Astrocyte of the cerebellum (primary cell): ENCODE data around the gene OCLN.
"Not testable (repeated sequence)": the region's sequence is repeated elsewhere in the genome, so short reads cannot be mapped to it uniquely, and the experiment has no call there.

Experiments
- DNase-seq: peaks from one replicate; pipeline ENCODE4 v3.0.0-alpha.2; 2011; ENCODE audit warnings: low read depth
- H3K4me3 ChIP-seq: 2 replicates; pipeline ENCODE4 v1.5.1; 2011; ENCODE audit warnings: mild to moderate bottlenecking, low read depth, low read length, moderate library complexity
- in situ Hi-C: cut with HindIII; loops from 2 replicates; pipeline ENCODE4 v1.10.0; 2017; ENCODE audit warnings: low sequenced_read_pairs
- TF ChIP-seq, protein P1 (sequence below): IDR thresholded peaks from 2 replicates; pipeline ENCODE4 v1.5.1; 2012; ENCODE audit warnings: low read length, low read depth, moderate library complexity, mild to moderate bottlenecking; ENCODE audit errors: missing control alignments

OCLN gene

DNA sequence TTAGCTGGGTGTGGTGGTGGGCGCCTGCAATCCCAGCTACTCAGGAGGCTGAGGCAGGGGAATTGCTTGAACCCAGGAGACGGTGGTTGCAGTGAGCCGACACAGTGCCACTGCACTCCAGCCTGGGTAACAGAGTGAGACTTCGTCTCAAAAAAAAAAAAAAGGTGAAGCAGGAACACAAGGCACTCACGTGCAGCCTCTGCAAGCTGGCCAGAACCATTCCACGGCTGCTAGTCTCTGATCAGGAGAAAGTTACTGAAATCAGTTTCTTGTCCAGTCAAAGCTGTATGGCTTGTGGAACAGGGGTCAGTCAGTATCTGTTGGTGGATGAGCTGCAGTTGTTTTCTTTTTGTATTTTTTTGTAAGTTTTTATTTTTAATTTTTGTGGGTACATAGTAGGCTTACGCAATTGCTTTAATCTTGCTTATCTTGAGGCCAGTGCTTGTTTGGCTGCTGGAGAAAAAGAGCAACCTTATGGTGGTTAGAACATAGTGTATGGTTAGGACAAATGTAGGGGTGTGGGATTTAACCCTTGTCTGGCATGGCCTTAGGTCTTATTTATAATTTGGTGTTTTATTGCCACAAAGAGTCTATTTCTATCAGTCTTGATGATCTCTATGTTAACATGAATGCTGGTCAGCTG, 34.7 kb downstream of the OCLN start:
- no peak overlapping the region for H3K4me3 ChIP-seq
- no peak for DNase-seq
- in situ Hi-C loops = no loop called here
- TF ChIP-seq, protein P1, sequence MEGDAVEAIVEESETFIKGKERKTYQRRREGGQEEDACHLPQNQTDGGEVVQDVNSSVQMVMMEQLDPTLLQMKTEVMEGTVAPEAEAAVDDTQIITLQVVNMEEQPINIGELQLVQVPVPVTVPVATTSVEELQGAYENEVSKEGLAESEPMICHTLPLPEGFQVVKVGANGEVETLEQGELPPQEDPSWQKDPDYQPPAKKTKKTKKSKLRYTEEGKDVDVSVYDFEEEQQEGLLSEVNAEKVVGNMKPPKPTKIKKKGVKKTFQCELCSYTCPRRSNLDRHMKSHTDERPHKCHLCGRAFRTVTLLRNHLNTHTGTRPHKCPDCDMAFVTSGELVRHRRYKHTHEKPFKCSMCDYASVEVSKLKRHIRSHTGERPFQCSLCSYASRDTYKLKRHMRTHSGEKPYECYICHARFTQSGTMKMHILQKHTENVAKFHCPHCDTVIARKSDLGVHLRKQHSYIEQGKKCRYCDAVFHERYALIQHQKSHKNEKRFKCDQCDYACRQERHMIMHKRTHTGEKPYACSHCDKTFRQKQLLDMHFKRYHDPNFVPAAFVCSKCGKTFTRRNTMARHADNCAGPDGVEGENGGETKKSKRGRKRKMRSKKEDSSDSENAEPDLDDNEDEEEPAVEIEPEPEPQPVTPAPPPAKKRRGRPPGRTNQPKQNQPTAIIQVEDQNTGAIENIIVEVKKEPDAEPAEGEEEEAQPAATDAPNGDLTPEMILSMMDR = no peak

DNA sequence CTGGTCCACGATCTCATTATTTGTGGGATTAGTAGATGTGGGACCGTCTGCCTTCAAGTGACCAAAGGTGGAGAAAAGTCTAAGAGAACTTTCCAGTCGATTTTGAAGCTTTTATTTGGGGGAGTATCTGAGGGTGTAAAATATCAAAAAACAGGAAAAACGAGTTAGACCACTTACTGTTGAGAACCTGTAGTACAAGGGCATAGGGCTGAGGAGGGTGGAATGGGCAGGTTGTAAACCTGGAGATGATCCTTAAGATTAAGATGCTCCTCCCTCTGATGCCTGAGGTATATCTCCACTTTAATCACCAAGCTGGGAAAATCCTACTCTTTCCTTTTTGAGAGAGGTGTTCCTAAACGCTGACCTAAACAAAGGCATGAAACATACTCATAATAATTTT, 35.4 kb downstream of the OCLN start:
- in situ Hi-C loops = no loop called here
- DNase-seq = no peak
- TF ChIP-seq, protein P1 = no peak

DNA sequence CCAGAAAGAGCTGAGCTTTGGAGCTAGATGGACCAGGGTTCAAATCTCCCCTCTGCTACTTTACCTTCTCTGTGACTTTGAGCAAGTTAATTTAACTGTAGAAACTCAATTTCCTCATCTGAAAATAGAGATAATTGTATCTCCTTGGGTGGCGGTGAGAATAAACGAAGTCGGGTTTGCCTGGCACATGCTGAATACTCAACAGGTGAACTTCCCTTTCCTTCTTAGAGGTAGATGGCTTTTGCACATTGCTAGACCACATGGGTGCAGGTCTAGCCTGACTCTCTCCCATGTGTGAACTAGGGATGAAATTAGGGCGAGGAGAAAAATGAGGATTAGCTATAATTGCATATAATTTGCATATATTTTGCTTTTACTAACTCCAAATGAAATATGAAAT, 36.0 kb downstream of the OCLN start:
- no peak for DNase-seq
- TF ChIP-seq, protein P1 = no peak
- H3K4me3 ChIP-seq = no peak overlapping the region
- in situ Hi-C loops = no loop called here

More for the DNA sequence above, 35.4 kb downstream of the OCLN start:
- H3K4me3 ChIP-seq = no peak overlapping the region

DNA sequence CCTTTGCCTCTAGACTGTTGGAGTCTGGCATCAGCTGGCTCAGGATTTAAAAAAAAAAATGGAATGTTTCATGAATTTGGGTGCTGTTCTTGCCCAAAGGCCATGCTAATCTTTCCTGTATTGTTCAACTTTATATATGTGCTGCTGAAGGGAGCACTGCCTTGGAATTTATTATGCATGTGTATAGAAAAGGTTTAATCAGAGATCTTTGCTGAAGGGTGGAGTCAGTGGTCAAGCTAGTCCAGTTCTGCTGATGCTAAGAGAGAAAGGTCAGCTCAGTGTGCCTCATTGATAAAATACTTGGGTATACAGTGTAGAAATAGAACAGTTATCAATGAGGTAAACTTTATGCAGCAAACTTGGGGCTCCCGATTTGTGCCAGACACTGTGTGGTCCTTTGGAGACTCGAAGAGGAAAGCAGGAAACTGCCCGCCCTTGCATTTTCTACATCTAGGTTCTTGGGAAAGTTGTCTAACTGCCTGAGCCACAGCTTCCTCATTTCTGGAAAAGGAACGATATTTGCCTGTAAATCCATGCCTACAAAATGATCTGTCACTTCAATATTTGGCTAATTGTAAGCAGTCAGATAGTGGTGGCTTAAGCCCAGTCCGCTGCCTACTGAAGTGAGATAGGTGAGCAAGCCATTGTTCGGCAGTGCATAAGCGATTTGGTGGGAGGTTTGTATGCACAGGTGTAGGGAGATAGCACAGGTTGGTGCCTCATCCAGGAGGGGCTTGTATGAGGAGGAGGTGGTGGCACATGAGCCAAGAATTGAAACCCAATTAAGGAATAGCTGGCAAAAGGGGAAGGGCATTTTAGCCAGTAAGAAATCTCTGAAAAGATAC, 38.2 kb downstream of the OCLN start:
- in situ Hi-C loops = no loop called here
- H3K4me3 ChIP-seq = no peak overlapping the region
- no peak for DNase-seq
- TF ChIP-seq, protein P1 = no peak

DNA sequence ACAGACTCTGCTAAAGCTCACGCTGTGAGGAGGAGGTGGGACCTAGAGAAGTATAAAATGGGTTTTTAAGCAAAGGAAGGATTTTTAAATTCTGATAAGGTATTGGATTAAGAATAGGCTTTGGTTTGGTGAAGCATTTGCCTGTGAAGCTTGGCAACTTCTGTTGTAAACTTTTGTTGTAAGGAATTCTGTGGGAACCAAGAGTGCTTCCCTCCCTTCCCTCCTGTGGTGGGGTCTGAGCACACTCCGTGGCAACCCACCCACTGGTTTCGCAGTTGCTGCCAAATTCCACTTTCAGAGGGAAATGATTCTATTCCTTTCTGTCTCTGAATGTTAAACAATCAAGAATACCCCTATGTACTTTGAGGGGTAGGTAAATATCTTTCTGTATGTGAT, 38.8 kb downstream of the OCLN start:
- TF ChIP-seq, protein P1 = no peak
- peak; percentile 73 for DNase-seq
- no peak overlapping the region for H3K4me3 ChIP-seq
- in situ Hi-C loops = no loop called here

DNA sequence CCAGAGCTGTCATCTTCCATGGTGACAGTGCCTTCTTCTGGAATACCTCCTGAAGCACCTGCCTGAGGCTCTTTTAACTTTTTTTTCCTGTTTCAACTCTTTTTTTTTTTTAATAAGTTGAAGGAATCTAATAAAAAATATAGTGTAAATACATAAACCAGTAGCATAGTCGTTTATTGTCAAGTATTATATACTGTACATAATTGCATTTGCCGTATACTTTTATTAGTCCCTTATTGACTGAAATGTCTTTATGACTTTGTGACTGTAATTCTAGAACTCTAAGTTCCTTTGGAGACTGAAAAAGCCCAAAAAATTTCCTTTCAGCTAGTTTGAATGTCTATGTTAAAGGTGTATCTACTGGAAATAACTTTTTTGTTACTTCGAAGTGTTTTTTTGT, 45.3 kb downstream of the OCLN start:
- H3K4me3 ChIP-seq, in situ Hi-C loops, DNase-seq: not testable (repeated sequence)

DNA sequence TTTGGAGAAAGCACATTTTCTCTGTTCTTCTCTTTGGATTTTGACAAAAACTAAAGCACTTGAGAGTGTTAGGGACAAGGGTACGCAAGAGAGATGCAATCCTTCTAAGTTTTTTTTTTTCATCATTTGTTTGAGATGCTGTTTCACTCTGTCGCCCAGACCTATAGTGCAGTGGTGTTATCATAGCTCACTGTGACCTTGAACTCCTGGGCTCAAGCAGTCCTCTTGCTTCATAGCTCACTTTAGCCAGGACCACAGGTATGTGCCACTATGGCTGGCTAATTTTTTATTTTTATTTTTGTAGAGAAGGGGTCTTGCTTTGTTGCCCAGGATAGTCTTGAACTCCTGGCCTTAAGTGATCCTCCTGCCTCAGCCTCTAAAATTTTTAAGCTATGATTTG, 46.1 kb downstream of the OCLN start:
- H3K4me3 ChIP-seq, in situ Hi-C loops, DNase-seq: not testable (repeated sequence)

DNA sequence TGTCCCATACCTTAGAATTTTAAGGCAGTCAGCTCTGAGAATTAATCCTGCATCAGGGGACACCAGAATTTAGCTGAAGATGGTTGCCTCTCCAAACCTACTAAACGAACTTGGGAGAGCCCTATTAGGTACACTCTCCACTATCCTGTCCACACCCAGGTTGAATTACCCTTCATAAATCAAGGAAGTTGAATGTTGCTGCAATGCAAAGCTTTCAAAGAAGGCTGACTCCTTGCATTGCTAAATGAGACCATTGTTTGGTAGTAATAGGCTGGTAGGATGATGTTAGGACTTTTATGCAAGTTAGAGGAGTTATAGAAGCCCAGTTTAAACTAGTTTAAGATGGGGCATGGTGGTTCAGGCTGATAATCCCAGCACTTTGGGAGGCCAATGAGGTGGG, 48.8 kb downstream of the OCLN start:
- DNase-seq = not testable (repeated sequence)

DNA sequence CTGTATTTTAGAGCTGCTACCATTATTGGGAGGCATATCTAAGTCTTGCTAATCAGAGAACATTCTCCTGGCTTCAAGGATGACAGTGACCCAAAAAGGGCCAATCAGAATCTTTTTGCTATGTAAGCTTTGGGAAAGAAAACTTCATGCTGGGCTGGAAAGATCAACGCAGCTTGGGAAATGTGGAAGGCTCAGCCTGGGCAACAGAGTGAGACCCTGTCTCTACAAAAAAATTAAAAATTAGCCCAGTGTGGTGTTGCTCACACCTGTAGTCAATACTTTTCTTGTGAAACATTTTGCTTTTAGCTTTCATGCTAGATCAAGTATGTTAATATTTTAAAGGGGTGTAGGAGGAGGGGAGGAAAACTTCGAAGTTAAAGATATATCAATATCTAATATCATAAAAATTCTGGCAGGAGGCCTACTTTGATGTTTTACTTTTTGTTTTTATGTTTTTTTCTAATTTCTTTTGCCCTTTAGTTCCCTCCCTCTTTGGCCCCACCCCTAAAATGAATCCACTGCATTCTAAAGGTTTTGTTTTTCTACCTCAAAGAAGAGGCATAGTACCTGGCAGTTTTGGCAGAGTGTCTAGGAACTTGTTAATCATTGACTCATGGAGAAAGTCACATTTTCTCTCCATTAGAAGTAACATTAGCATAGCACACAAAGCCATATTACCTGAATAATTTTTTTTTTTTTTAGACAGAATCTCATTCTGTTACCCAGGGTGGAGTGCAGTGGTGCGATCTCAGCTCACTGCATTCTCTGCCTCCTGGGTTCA, 50.4 kb downstream of the OCLN start:
- DNase-seq, in situ Hi-C loops, H3K4me3 ChIP-seq: not testable (repeated sequence)

More for the DNA sequence above, 48.8 kb downstream of the OCLN start:
- in situ Hi-C loops, H3K4me3 ChIP-seq: not testable (repeated sequence)

DNA sequence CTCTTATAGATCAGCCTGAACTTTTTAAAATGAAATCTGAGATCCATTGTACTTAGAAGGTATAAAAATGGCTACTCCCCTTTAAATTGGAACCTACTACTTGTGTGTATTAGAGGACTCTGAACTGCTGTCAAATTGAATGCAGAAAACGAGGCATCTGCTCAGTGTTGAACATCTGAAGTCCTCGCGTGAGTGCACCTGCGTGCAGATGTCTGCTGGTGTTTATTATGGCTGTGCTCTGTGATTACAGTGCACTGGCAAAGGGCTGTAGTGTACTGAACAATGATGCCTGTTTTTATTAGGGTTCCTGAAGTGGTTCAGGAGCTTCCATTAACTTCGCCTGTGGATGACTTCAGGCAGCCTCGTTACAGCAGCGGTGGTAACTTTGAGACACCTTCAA, 52.0 kb downstream of the OCLN start:
- DNase-seq, in situ Hi-C loops, H3K4me3 ChIP-seq: not testable (repeated sequence)
